ENCODE data around the gene FKBP5. TPM values are rescaled to one million over a fixed set of nuclear protein-coding genes. Genes with fewer than 3 reads are reported as not detected.
"Not testable (repeated sequence)": the region's sequence is repeated elsewhere in the genome, so short reads cannot be mapped to it uniquely, and the experiment has no call there.

FKBP5 gene
- total RNA-seq, 1 experiment from 2014 or later, result 14.3 TPM

- DNase-seq, result no peak
- Mint-ChIP-seq H3K4me3 (ENCODE audit: low read depth, unreplicated experiment) (no peak overlapping the region), H3K36me3 (ENCODE audit: insufficient read depth, unreplicated experiment) (no peaks in the 10 kb centered on the region), H3K27ac (ENCODE audit: unreplicated experiment) (no peak overlapping the region), H3K9me3 (ENCODE audit: low read depth, unreplicated experiment) (no peaks in the 10 kb centered on the region), H3K27me3 (ENCODE audit: unreplicated experiment) (no peaks in the 10 kb centered on the region), H3K4me1 (ENCODE audit: low read depth, unreplicated experiment) (peaks cover 9% of the 10 kb centered on the region)
- no peak for TF ChIP-seq CTCF (IDR thresholded peaks at IDR 0.05; ENCODE audit: unreplicated experiment)
- CTCF ChIA-PET, result interaction anchor here (0.6 to 0.7 kb wide), 3 partner anchors 49 to 101 kb away, joined by 3 to 11 read pairs (median 4); no protein-coding TSS in a partner anchor
- no TSS peak for BruUV-seq (replicated peaks)
- intact Hi-C loops (cut with micrococcal nuclease; ENCODE audit: unreplicated experiment), result no loop called here
Measured at GRCh38 chr6:35677456-35677855, 11.3 kb downstream of the FKBP5 start.

GRCh38 chr6:35675871-35676459 is 12.8 kb downstream of the FKBP5 start:
- no peaks in the 10 kb centered on the region for H3K36me3 Mint-ChIP-seq (ENCODE audit: insufficient read depth, unreplicated experiment)
- H3K4me1 Mint-ChIP-seq (ENCODE audit: low read depth, unreplicated experiment), result peaks cover 9% of the 10 kb centered on the region
- TF ChIP-seq CTCF (IDR thresholded peaks at IDR 0.05; ENCODE audit: unreplicated experiment), result no peak
- no peak overlapping the region for H3K27ac Mint-ChIP-seq (ENCODE audit: unreplicated experiment)
- CTCF ChIA-PET, result interaction anchor here (0.6 kb wide), 2 partner anchors 864 to 1785 kb away, joined by 3 read pairs; no protein-coding TSS in a partner anchor
- no peaks in the 10 kb centered on the region for H3K27me3 Mint-ChIP-seq (ENCODE audit: unreplicated experiment)
- BruUV-seq (replicated peaks), result no TSS peak
- no peak overlapping the region for H3K4me3 Mint-ChIP-seq (ENCODE audit: low read depth, unreplicated experiment)
- H3K9me3 Mint-ChIP-seq (ENCODE audit: low read depth, unreplicated experiment), result no peaks in the 10 kb centered on the region
- intact Hi-C loops (cut with micrococcal nuclease; ENCODE audit: unreplicated experiment), result no loop called here
- no peak for DNase-seq

GRCh38 chr6:35674594-35674993 is 14.1 kb downstream of the FKBP5 start:
- CTCF ChIA-PET, result interaction anchor here (1.5 kb wide), 1 partner anchor 12 kb away, joined by 3 read pairs; no protein-coding TSS in a partner anchor
- intact Hi-C loops (cut with micrococcal nuclease; ENCODE audit: unreplicated experiment), result no loop called here
- H3K36me3 Mint-ChIP-seq (ENCODE audit: insufficient read depth, unreplicated experiment), result no peaks in the 10 kb centered on the region
- no peak overlapping the region for H3K4me3 Mint-ChIP-seq (ENCODE audit: low read depth, unreplicated experiment)
- H3K27me3 Mint-ChIP-seq (ENCODE audit: unreplicated experiment), result no peaks in the 10 kb centered on the region
- no peak for DNase-seq
- H3K27ac Mint-ChIP-seq (ENCODE audit: unreplicated experiment), result no peak overlapping the region
- peaks cover 9% of the 10 kb centered on the region for H3K4me1 Mint-ChIP-seq (ENCODE audit: low read depth, unreplicated experiment)
- no peaks in the 10 kb centered on the region for H3K9me3 Mint-ChIP-seq (ENCODE audit: low read depth, unreplicated experiment)
- BruUV-seq (replicated peaks), result no TSS peak
- no peak for TF ChIP-seq CTCF (IDR thresholded peaks at IDR 0.05; ENCODE audit: unreplicated experiment)

GRCh38 chr6:35673755-35674154 is 15.0 kb downstream of the FKBP5 start:
- Mint-ChIP-seq H3K27me3 (ENCODE audit: unreplicated experiment) (no peaks in the 10 kb centered on the region), H3K9me3 (ENCODE audit: low read depth, unreplicated experiment) (no peaks in the 10 kb centered on the region), H3K27ac (ENCODE audit: unreplicated experiment) (no peak overlapping the region), H3K36me3 (ENCODE audit: insufficient read depth, unreplicated experiment) (no peaks in the 10 kb centered on the region), H3K4me1 (ENCODE audit: low read depth, unreplicated experiment) (peaks cover 9% of the 10 kb centered on the region), H3K4me3 (ENCODE audit: low read depth, unreplicated experiment) (no peak overlapping the region)
- no TSS peak for BruUV-seq (replicated peaks)
- no peak for TF ChIP-seq CTCF (IDR thresholded peaks at IDR 0.05; ENCODE audit: unreplicated experiment)
- CTCF ChIA-PET, result interaction anchor here (1.0 to 1.5 kb wide), 2 partner anchors 10 to 11 kb away, joined by 3 read pairs; no protein-coding TSS in a partner anchor
- DNase-seq, result no peak
- intact Hi-C loops (cut with micrococcal nuclease; ENCODE audit: unreplicated experiment), result no loop called here

GRCh38 chr6:35673284-35673666 is 15.4 kb downstream of the FKBP5 start:
- H3K36me3 Mint-ChIP-seq (ENCODE audit: insufficient read depth, unreplicated experiment); DNase-seq; H3K9me3 Mint-ChIP-seq (ENCODE audit: low read depth, unreplicated experiment); intact Hi-C loops (cut with micrococcal nuclease; ENCODE audit: unreplicated experiment); H3K4me3 Mint-ChIP-seq (ENCODE audit: low read depth, unreplicated experiment); BruUV-seq (replicated peaks); H3K27ac Mint-ChIP-seq (ENCODE audit: unreplicated experiment); H3K27me3 Mint-ChIP-seq (ENCODE audit: unreplicated experiment); H3K4me1 Mint-ChIP-seq (ENCODE audit: low read depth, unreplicated experiment): not testable (repeated sequence)
- CTCF ChIA-PET, result interaction anchor here (1.0 kb wide), 1 partner anchor 11 kb away, joined by 3 read pairs; no protein-coding TSS in a partner anchor

DNA sequence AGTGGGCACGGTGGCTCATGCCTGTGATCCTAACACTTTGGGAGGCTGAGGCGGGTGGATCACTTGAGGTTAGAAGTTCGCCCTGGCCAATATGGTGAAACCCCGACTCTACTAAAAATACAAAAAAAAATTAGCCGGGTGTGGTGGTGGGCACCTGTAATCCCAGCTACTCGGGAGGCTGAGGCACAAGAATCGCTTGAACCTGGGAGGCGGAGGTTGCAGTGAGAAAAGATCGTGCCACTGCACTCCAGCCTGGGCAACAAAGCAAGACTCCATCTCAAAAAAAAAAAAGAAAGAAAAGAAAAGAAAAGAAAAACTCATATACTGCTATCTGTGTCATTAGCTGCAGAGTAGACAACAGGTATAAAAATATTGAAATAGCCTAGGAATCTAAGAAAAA is 18.3 kb downstream of the FKBP5 start:
- H3K4me3 Mint-ChIP-seq (ENCODE audit: low read depth, unreplicated experiment); H3K36me3 Mint-ChIP-seq (ENCODE audit: insufficient read depth, unreplicated experiment); H3K4me1 Mint-ChIP-seq (ENCODE audit: low read depth, unreplicated experiment); H3K27ac Mint-ChIP-seq (ENCODE audit: unreplicated experiment); intact Hi-C loops (cut with micrococcal nuclease; ENCODE audit: unreplicated experiment); DNase-seq; H3K27me3 Mint-ChIP-seq (ENCODE audit: unreplicated experiment); BruUV-seq (replicated peaks); H3K9me3 Mint-ChIP-seq (ENCODE audit: low read depth, unreplicated experiment): not testable (repeated sequence)
- CTCF ChIA-PET, result interaction anchor here (0.6 kb wide), 1 partner anchor 13 kb away, joined by 8 read pairs; no protein-coding TSS in a partner anchor
